HK-2 (cell line): ENCODE measurements around the gene ATIC.

Experiments
- DNase-seq: peaks from one replicate; pipeline ENCODE4 v3.0.0-alpha.2; 2018; ENCODE audit not compliant: unreplicated experiment

Gene ATIC

DNA sequence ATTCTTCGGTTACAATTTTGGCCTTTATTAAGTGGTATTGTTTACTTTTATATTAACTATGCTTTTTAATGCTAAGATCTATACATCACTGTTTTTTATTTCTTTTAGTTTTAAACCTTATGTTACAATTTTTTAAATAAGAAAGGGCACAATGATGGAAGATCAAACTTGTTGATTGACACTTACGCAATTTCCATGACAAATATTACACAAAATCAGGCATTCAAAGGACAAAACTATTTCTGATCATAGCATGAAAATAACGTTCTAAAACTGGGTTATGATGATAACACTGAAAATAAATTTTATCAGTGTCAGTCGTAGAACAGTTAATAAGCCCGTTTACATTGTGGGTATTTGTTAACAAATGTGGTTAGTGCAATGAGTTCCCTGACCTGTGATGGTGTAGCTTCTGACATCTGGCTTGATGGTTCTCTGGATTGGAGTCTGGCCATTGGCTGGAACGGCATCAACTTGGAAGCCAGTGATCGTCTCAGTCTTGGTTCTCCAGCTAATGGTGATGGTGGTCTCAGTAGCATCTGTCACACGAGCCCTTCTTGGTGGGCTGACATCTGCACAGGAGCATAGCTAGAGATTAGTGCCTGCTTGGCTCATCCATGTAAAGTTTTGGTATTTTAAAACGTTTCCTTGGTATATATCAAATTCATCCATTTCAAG lies 64.4 kb downstream of the ATIC start:
- DNase-seq, result no peak

DNA sequence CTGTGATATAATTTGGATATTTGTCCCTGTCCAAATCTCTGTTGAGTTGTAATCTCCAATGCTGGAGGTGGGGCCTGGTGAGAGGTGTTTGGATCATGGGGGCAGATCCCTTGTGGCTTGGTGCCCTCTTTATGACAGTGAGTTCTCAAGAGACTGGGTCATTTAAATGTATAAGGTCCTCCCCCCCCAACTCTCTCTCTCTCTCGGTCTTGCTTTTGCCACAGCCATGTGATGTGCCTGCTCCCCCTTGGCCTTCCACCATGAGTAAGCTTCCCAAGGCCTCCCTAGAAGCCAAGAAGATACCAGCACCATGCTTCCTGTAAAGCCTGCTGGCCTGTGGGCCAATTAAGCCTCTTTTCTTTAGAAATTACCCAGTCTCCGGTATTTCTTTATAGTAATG lies 65.4 kb downstream of the ATIC start:
- no peak for DNase-seq

DNA sequence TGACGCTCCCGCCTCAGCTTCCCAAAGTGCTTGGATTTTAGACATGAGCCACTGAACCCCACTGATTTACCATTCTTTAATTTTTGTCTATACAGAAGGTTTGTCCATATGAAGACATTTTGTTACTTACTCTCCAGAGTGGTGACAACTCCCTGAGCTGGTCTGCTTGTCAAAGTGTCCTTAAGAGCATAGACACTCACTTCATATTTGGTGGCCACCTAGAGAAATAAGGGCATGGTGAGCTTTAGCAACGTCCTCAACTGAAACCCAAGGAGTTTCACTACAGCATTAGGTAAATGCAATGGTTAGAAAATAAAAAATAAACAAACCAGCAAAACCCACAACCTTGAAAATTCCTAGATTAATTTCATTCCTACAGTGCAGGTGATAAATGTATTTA lies 66.2 kb downstream of the ATIC start:
- no peak for DNase-seq

DNA sequence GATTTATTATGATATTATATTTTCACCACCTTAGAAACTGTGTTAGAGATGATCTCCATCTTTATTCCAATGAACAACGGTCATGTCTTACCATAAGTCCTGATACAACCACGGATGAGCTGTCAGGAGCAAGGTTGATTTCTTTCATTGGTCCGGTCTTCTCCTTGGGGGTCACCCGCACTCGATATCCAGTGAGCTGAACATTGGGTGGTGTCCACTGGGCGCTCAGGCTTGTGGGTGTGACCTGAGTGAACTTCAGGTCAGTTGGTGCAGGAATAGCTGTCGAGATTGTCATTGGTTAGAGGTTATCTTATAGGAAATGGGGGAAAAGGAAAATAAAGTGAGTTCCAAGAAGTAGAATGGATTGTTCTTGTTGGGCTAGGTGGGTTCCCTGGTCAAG lies 67.2 kb downstream of the ATIC start:
- no peak for DNase-seq

DNA sequence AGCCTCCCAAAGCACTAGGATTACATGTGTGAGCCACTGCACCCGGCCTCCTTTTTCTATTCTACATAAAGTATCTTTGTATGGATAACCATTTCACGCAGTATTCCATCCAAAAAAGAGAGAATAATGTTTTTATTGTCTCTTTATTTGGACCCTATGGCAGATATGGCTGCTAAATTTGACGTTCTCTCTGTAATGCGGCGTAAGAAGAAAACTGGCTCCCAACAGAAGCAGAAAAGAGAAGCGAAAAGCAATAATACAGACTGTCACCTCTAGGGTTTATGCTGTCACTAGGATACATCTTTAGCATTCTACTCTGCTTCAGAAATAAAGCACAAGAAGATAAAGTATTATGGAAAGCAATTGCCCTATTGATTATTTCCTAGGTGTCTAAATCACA lies 68.1 kb downstream of the ATIC start:
- DNase-seq, result no peak

DNA sequence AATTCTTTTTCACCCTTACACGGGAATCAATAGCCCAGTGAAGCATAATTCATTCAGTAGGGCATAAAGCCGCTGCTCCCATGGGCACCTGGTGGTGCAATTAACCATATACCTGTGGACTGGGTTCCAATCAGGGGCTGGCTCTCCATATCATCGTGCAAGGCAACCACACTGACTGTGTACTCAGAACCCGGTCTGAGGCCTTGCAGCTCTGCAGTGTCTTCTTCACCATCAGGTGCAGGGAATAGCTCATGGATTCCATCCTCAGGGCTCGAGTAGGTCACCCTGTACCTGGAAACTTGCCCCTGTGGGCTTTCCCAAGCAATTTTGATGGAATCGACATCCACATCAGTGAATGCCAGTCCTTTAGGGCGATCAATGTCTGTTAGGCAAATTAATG lies 68.8 kb downstream of the ATIC start:
- no peak for DNase-seq

DNA sequence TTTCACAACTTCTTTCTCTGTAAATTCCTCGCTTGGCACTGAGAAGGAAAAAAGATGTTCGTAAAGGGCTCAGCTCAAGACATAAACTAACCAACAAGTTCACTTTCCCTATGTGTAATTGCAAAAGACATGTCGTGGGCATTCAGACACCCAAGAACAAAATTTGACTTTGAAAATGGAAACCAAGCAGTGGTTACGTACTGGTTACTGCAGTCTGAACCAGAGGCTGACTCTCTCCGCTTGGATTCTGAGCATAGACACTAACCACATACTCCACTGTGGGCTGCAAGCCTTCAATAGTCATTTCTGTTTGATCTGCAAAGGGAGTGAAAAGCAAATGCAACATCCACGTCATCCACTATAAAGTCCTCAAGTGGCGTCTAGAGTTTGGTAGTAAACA lies 70.2 kb downstream of the ATIC start:
- DNase-seq, result no peak

DNA sequence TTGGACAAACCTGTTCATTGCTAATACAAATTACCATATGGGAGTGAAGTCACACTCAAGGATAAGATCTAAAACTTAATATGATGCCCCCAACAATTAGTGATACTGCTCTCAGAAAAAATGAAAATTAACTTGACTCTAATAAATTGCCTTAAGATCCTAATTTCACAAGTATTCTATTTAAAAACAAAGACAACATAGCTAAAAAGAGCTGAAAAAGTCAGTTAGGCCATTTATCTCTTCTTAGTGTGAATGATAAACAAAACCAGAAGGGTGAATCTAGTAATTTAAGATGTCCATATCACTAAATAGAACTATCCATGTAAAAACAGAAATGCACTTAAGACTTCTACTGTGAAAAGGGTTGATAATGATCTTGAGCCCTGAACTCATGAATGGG lies 70.6 kb downstream of the ATIC start:
- DNase-seq, result no peak

DNA sequence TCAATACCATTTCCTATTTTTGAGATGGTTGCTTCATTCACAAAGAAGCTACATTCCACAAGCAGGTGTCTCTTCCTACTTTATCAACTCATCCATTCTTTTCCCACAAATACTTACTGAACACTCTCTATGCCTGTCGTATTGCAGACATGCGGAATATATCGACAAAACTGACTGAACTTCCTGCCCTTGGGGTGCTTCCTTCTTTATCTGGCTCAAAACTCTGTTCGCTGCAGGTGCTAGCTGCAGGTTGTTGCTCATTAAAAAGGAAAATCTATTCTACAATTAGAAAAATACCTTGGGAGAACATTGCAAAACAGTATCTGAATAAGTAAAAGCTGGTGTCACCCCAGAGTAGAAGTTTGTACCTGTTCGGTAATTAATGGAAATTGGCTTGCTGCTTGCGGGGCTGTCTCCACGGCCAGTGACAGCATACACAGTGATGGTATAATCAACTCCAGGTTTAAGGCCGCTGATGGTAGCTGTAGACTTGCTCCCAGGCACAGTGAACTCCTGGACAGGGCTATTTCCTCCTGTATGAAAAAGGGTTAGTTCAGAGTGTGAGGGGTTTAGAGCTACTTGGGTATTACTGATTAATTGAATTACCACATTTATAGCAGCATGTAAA lies 71.9 kb downstream of the ATIC start:
- no peak for DNase-seq

DNA sequence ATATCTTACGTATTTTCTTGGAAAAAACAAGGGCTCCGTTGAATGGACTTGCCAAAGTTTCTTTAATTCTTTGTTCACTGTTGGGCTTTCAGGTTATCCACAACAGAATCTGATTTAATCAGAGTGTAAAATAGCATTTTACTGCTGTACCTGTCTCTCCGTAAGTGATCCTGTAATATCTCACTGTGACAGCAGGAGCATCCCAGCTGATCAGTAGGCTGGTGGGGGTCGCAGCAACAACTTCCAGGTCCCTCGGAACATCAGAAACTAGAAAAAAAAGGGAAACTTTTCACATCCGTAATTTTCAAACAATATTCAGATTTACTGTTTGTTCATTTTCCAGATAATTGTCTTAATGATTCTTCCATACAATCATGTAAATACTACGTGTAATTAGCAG lies 72.9 kb downstream of the ATIC start:
- no peak for DNase-seq

DNA sequence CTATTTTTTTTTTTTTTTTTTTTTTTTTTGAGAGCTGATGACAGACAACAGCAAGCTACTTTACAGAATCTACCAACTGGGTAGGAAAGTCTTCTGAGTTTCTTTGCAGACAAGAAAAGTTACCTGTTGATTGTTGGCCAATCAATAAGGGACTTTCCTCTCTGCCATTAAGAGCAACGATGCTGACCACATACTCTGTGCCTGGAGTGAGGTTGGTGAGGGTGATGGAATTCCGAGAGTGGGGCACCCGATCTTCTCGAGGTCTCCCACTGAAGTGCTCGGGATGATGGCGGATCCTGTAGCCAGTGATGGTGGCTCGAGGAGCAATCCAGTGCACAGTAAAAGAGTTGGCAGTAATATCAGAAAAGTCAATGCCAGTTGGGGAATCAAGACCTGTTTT lies 74.7 kb downstream of the ATIC start:
- DNase-seq, result no peak

DNA sequence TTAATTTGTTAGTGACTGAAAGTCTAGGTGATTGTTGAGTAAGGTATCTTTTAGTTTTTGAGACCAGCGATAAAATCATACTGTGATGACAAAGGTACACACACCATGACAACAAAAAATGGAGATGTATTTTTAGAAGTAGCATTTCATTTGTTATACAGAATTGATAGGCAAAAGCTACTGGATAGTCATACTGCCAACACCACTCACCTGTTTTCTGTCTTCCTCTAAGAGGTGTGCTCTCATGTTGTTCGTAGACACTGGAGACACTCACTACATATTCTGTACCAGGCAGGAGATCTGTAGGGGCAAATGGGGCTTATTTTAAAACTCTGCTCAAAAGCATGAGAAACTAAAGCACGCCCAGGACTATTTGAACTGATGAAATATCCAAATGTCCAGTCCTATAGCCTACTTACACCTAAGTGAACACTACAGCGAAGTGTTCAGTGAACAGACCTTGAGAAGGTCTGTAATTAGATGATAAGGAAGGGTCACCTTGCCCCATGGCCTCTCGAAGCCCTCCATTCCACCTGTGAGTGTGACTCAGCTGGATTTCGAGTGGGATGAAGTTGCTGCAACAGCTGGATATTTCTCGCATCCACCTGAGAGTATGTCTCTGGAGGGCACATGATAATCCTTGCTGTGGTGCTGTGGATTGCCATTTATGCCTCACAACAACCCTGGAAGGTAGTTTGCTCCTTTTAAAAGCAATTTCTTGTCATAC lies 76.3 kb downstream of the ATIC start:
- DNase-seq, result no peak

DNA sequence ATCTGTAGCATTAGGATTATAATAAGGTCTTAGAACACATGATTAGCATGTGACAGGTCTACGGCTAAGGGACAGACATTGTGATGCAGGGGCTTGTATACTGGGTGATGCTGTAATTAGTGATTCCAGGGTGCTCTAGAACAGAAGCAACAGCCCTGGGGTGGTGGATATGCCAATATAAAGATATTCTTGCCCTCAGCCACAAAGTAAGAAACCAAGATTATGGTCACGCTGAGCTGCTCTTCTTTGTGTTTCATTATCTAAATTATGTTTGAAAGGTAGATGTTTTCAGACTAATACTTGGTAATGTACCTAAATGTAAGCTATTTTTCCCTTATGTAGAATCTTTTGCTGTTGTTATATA lies 78.7 kb downstream of the ATIC start:
- DNase-seq, result no peak

DNA sequence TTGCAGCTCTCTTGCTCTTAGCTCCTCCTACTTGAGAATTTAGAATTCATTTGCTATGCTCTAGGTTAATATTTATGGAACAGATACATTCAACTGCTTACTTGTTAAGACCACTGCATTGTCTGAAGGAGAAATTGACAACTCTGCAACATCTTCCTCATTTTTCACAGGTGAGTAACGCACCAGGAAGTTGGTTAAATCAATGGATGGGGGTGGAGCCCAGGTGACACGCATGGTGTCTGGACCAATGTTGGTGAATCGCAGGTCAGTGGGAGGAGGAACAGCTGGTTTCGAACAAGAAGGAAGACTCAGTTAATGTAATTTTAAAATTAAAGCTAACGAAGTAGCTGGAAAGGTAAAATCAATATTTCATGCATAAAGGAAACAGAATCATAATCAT lies 79.7 kb downstream of the ATIC start:
- DNase-seq, result no peak

DNA sequence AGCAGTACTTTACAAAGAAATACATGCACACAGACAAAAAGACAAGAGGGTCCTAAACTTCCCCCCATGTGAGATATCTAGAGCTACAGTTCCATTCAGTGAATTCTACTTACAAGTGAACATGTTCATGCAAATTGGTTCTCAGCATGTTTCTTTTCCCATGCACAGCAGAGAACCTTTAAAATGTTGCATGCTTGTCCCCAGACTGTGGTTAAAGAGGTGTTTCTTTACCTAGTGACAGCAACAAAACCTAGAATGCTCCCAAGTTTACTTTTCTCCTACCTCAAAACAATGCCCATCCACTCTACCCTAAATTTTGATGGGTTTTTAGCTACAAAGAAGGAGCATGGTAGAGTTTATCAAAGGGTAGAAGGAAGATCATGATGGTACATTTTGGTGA lies 80.3 kb downstream of the ATIC start:
- DNase-seq, result no peak

DNA sequence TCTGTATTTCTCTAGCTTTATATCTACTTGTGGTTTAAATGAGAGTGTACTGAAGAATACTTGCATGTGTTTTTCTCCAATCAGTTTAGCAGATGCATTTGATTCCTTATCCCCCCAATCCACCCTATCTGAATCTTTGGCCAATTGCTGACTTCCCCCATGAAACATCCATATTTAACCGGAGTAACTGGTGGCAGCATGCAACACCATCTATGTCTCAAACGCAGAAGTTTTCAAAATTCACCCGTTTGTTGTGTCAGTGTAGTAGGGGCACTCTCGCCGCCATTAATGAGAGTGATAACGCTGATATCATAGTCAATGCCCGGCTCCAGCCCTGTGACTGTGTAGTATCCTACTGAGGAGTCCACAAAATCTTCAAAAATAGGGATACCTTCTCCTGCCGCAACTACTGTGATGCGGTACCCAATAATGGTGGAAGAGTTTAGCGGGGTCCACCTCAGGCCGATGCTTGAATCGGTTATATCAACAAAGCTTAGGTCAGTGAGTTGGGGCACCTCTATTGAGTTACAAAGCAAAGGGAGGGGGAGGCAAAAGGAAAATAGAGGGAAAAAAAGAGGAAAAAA lies 80.9 kb downstream of the ATIC start:
- no peak for DNase-seq

DNA sequence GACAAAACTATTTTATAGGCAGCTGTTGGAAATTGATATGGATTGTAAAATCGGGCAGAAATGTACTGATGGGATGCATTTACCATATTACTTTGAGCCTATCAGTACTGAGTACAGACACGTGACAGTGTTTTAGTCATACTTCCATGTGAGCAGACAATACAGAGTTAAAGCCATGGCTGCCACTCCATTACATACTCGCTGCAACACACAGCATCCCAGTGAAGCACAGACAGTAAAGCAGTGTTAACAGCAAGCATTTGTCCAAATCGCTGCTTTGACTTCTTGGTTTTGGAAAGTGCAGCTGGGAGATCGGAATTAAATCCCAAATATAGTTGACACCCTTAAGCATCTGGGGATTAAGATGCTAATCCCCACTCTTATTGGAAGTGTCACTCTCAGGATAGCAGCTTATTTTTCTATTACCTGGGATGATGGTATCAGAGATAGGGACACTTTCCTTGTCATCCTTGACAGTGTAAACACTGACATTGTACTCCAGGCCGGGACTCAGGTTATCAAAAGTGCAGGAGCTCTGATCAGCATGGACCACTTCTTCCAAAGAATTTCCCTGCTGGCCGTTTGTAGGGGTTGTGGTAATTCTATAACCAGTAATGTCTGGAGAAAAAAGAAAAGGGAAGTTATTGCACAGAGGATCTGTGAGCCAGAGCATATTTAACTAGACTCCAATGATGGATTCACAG lies 82.4 kb downstream of the ATIC start:
- no peak for DNase-seq

DNA sequence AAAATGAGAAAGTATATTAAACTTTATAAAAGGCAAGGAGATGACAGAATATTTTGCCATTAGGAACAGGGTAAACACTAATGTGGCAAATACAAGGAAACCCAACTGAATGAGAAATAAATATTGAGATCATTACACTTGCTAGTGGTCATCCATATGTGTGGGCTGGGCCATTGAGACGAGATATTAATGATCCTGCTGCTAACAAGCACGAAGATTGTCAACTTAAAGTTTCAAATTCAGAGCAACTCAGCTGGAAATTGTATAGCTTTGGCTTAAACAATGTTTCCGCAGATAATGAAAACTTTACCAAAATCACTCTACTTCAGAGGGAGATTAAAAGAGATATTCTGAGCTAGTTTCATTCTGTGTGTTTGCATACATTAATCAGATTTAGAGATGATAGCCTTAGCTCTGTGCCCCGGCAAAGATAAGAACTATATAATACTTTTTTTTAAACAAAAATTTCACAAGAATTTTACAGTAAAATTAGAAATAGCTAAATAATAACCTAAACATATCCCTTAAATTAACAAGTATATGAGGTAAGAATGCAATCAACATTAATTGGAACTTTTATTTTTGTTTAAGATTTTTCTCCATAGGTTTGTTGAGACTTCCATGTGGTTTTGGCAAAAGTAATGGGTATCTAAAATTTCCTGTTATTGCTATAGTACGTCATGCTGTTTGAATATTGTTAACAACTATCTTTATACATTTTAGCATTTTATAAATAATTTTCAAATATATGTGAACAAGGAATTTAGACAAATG lies 84.0 kb downstream of the ATIC start:
- DNase-seq, result no peak

DNA sequence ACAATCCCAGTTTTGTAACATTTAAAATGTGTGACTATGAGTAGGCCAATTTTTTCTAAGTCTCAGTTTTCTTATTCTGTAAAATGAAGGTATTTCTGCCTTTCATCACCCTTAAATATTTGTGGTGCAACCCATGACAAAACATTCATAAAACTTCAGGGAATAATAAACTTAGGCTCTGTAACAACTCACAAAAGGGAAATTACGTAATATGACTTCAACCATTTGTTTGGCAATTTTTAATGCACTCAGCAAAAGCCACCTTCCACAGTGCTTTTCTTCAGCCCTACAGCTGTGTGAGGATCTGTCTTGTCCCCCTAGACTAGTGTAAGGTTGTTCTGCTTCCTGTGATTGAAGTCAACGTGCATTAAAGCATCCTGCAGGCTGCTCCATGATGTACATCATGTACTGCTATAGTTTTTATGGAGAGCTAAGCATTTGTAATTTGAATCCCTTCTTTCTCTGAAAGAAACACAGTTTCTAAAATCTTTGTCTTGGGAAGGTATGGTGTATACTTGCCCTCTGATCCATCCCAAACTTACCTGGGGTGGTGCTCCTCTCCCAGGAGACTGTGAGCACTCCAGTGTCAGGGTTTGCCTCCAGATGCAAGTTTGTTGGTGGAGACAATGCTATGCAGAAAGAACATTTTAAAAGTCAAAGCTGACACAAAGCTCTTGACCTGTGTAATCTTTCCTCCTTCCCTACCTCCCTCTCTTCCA lies 84.9 kb downstream of the ATIC start:
- DNase-seq, result no peak

DNA sequence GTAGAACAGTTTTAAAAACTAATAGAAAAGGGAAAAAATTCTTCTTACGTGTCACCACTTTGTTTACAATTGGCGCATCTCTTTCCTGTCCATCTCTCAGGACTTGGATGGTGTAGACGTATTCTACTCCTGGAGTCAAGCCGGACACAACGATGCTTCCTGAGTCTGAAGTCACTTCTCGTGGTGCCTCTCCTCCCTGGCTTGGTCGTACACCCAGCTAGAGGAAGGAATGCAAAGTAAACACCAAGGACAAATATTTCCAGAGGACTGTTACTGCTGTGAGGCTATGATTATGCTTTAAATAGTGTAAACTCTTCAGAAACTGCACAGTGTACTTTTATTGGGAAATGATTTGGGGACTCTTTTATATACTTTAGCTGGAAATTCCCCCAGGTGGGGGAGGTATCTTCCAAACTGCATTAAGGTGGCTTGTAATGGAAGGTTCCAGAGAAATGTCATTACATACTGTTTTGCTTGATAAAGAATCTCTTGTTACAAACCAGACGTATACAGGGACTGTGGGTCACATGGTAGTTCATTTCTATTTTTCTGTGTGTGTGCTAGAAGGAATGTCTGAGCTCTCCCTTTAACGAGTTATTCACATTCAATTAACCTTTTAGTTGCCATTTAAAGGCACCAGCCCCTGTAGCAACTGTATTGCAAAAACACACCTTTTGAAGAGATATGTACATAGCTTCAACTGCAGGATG lies 85.9 kb downstream of the ATIC start:
- DNase-seq, result no peak
